Esophagus muscularis mucosa (tissue), 3 donors: ENCODE data around the gene L3MBTL4.

Experiments used
- CTCF ChIP-seq, 3 experiments: fragments of 200-600 bp in 2 of 3; fragments of 450-650 bp in 1 of 3; sonication (generic) in 2 of 3; IDR thresholded peaks; one replicate each; pipeline ENCODE4 v1.5.1; 2017 to 2019; ENCODE audit warnings: antibody characterized with exemption in 3 of 3, mild to moderate bottlenecking in 2 of 3, moderate library complexity in 1 of 3
- POLR2A ChIP-seq: fragments of 450-650 bp; IDR thresholded peaks from one replicate; pipeline ENCODE4 v1.6.1; 2017; ENCODE audit warnings: antibody characterized with exemption, moderate library complexity, mild to moderate bottlenecking, low read depth

- TF ChIP-seq POLR2A (no peak), CTCF (IDR thresholded peaks at IDR 0.05) (no peak)
Observed at GRCh38 chr18:6203791-6204190, 210.9 kb downstream of the L3MBTL4 start.
